Calu3 (cell line): ENCODE measurements around the gene BRSK2. TPM values are rescaled to one million over a fixed set of nuclear protein-coding genes. Genes with fewer than 3 reads are reported as not detected.

Source experiments
- BruUV-seq: library from RNA; stranded (reverse); fragments of 400-500 nt; replicated peaks from 2 replicates; lab custom pipeline; 2021; lab: Mats Ljungman, UMichigan
- CTCF ChIA-PET: fragments of 300-600 bp; sonication (Branson Sonifier 250); formaldehyde crosslinking; loops from one replicate; lab custom pipeline; 2022; ENCODE audit warnings: antibody characterized with exemption; lab: Charles Lee
- DNase-seq: peaks from one replicate; pipeline ENCODE4 v3.0.0; 2022
- H3K27ac Mint-ChIP-seq: one replicate; pipeline ENCODE4 v1.8.0; 2022; ENCODE audit warnings: mixed read lengths; ENCODE audit not compliant: unreplicated experiment
- H3K27me3 Mint-ChIP-seq: one replicate; pipeline ENCODE4 v1.8.0; 2022; ENCODE audit warnings: mixed read lengths; ENCODE audit not compliant: unreplicated experiment
- H3K36me3 Mint-ChIP-seq: one replicate; pipeline ENCODE4 v1.8.0; 2022; ENCODE audit warnings: mild to moderate bottlenecking, moderate library complexity, mixed read lengths; ENCODE audit not compliant: insufficient read depth, unreplicated experiment
- H3K4me1 Mint-ChIP-seq: one replicate; pipeline ENCODE4 v1.8.0; 2022; ENCODE audit warnings: mild to moderate bottlenecking, low read depth, mixed read lengths; ENCODE audit not compliant: unreplicated experiment
- H3K4me3 Mint-ChIP-seq: one replicate; pipeline ENCODE4 v1.8.0; 2022; ENCODE audit warnings: mild to moderate bottlenecking, low read depth, moderate library complexity, mixed read lengths; ENCODE audit not compliant: unreplicated experiment
- H3K9me3 Mint-ChIP-seq: one replicate; pipeline ENCODE4 v1.8.0; 2022; ENCODE audit warnings: low read depth, mixed read lengths; ENCODE audit not compliant: unreplicated experiment
- intact Hi-C: fragments of 100-400 bp; cut with micrococcal nuclease; formaldehyde crosslinking; loops from one replicate; pipeline ENCODE4 v1.10.0; 2022; ENCODE audit not compliant: unreplicated experiment
- total RNA-seq: library from RNA; stranded (reverse); gene quantifications from 2 replicates; pipeline ENCODE4 v1.2.3, GENCODE V29; 2022
- TF ChIP-seq, protein P1 (sequence below): fragments of 200-600 bp; IDR thresholded peaks from one replicate; pipeline ENCODE4 v1.8.0; 2022; ENCODE audit warnings: antibody characterized with exemption; ENCODE audit not compliant: unreplicated experiment

The BRSK2 gene
- total RNA-seq, 1 experiment from 2014 or later, result 2.6 TPM

DNA sequence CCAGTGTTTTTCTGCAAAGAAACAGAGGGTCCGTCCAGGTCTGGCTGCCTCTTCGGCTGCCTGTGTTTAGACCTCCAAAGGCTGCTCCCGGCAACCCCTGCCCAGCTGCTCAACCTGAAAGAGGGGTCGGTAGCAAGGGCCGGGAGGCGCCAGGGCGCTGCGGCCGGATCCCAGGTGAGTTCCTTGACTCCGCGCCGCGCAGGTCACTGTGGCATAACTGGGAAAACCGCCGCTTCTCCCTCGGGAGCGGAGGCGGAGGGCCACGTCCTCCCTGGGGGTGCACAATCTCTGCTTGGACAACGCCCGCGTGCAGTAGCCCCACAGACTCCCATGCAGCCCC is 1.0 kb upstream of the BRSK2 start:
- Mint-ChIP-seq H3K4me1 (no peaks in the 10 kb centered on the region), H3K36me3 (peaks cover 6% of the 10 kb centered on the region), H3K4me3 (peak overlapping the region; percentile 58), H3K9me3 (no peaks in the 10 kb centered on the region), H3K27ac (no peak overlapping the region), H3K27me3 (peaks cover 46% of the 10 kb centered on the region)
- TF ChIP-seq, protein P1, sequence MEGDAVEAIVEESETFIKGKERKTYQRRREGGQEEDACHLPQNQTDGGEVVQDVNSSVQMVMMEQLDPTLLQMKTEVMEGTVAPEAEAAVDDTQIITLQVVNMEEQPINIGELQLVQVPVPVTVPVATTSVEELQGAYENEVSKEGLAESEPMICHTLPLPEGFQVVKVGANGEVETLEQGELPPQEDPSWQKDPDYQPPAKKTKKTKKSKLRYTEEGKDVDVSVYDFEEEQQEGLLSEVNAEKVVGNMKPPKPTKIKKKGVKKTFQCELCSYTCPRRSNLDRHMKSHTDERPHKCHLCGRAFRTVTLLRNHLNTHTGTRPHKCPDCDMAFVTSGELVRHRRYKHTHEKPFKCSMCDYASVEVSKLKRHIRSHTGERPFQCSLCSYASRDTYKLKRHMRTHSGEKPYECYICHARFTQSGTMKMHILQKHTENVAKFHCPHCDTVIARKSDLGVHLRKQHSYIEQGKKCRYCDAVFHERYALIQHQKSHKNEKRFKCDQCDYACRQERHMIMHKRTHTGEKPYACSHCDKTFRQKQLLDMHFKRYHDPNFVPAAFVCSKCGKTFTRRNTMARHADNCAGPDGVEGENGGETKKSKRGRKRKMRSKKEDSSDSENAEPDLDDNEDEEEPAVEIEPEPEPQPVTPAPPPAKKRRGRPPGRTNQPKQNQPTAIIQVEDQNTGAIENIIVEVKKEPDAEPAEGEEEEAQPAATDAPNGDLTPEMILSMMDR, result no peak
- BruUV-seq, result no TSS peak
- intact Hi-C loops, result loop anchor here (5.0 kb wide), 1 partner anchor 76 kb away; no protein-coding TSS in a partner anchor
- DNase-seq, result no peak
- CTCF ChIA-PET, result interaction anchor here (0.7 kb wide), 1 partner anchor 162 kb away, joined by 6 read pairs; no protein-coding TSS in a partner anchor

DNA sequence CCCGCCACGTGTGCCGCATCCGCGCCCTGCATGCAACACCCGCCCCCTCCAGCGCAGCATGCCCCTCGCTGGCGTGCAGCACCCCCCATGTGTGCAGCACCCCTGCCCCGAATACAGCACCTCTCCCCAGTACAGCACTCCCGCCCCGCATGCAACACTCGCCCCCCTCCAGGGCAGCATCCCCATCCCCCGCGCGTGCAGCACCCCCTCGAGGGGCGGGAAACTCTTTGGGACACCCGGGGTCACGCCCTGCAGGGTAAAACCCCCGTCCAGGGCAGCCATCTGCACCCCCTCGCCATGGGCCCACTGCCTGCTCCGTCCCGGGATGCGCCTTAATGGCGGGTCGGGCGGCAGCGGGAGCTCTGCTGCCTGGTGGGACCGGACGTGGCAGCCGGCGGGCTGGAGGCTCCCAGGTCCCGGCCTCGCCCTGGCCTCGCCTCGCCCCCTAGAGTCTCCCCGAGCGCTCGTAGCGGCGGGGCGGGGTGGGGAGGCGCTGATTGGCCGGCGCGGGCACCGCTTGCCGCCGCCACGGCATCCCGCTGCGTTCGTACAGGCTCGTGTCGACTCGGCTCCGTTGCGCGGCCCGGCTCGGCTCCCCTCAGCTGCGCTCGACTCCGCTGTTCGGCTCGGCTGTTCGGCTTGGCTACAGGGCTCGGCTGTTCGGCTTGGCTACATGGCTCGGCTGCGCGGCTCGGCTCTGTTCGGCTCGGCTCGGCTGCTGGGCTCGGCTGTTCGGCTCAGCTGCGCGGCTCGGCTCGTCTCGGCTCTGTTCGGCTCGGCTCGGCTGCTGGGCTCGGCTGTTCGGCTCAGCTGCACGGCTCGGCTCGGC is 417 bp upstream of the BRSK2 start:
- Mint-ChIP-seq H3K4me3 (peak overlapping the region; percentile 58), H3K27ac (no peak overlapping the region), H3K36me3 (peaks cover 6% of the 10 kb centered on the region), H3K4me1 (no peaks in the 10 kb centered on the region), H3K9me3 (no peaks in the 10 kb centered on the region), H3K27me3 (peaks cover 49% of the 10 kb centered on the region)
- no TSS peak for BruUV-seq
- DNase-seq, result peak; percentile 96
- CTCF ChIA-PET, result interaction anchor here (0.7 kb wide), 2 partner anchors 80 to 162 kb away, joined by 4 to 6 read pairs; partner anchors contain the start of gene TOLLIP
- intact Hi-C loops, result loop anchor here (5.0 kb wide), 1 partner anchor 77 kb away; no protein-coding TSS in a partner anchor
- TF ChIP-seq, protein P1, result no peak

GRCh38 chr11:1390569-1391164 is 933 bp downstream of the BRSK2 start:
- Mint-ChIP-seq H3K4me3 (peak overlapping the region; percentile 26), H3K27ac (no peak overlapping the region), H3K9me3 (no peaks in the 10 kb centered on the region), H3K4me1 (no peaks in the 10 kb centered on the region), H3K27me3 (peaks cover 49% of the 10 kb centered on the region), H3K36me3 (peaks cover 6% of the 10 kb centered on the region)
- TF ChIP-seq, protein P1, result no peak
- CTCF ChIA-PET, result no interaction called here
- intact Hi-C loops, result no loop called here
- no TSS peak for BruUV-seq
- DNase-seq, result no peak

DNA sequence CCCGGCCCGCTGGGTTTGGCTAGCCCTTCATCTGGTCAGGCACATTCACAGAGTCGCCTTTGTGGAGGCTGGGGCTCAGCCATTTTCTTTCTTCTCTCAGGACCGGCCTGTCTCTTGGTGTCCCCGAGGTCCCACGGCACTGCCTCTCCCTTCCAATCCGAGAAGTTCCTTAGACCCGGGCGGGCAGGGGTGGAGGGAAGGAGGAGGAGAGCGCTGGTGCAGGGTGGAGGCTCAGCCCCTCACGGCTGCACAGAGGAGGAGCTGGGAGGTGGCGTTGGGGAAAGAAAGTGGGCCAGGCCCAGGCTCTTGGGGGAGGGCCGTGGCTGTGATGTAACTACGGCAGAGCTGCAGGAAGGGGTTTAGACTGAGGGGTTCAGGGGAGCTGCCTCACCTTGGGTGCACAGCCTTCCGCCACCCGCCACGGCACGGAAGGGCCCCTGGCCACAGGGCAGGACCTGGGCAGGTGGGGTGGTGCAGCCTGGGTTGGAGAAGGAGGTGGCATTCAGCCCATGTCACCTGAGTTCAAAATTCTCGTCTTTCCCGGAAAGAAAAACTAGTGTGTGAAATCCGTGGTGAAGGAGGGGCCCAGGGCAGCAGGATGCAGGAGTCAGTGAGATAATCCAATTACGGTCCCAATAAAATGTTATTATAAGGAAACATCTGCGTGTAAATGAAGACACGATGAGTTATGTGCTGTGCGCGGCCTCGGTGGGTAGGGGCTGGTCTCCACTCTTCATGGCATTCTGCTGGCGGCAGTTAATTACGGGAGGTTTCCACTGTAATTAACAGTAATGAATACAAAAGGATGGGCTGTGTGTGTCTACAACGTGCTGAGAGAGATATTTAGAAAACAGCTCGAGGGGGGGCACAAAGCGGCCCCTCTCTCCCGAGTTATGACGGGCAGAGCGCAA is 1.7 kb downstream of the BRSK2 start:
- no TSS peak for BruUV-seq
- peak overlapping the region; percentile 26 for H3K4me3 Mint-ChIP-seq
- peaks cover 49% of the 10 kb centered on the region for H3K27me3 Mint-ChIP-seq
- intact Hi-C loops, result no loop called here
- H3K4me1 Mint-ChIP-seq, result no peaks in the 10 kb centered on the region
- CTCF ChIA-PET, result no interaction called here
- TF ChIP-seq, protein P1, result no peak
- no peaks in the 10 kb centered on the region for H3K9me3 Mint-ChIP-seq
- DNase-seq, result no peak
- peaks cover 6% of the 10 kb centered on the region for H3K36me3 Mint-ChIP-seq
- H3K27ac Mint-ChIP-seq, result no peak overlapping the region
